Neural progenitor cell (in vitro differentiated cells): Measurements from ENCODE around the gene GNAZ. TPM values are rescaled to one million over a fixed set of nuclear protein-coding genes. Genes with fewer than 3 reads are reported as not detected.
"Not testable (repeated sequence)": the region's sequence is repeated elsewhere in the genome, so short reads cannot be mapped to it uniquely, and the experiment has no call there.

Source experiments
- DNase-seq: peaks from one replicate; pipeline ENCODE4 v3.0.0-alpha.2; 2016; ENCODE audit warnings: low spot score
- H2AFZ ChIP-seq: fragments of 200-600 bp; sonication (generic); replicated peaks from 2 replicates; pipeline ENCODE4 v1.6.1; 2016; ENCODE audit warnings: antibody characterized with exemption
- H3F3A ChIP-seq: fragments of 200-600 bp; sonication (generic); 2 replicates; pipeline ENCODE4 v1.6.1; 2016; ENCODE audit warnings: antibody characterized with exemption, low read depth
- H3K27ac ChIP-seq: fragments of 200-600 bp; sonication (generic); 2 replicates; pipeline ENCODE4 v1.5.1; 2016; ENCODE audit warnings: mild to moderate bottlenecking
- H3K27me3 ChIP-seq: fragments of 200-600 bp; sonication (generic); 2 replicates; pipeline ENCODE4 v1.6.1; 2016; ENCODE audit warnings: mild to moderate bottlenecking, moderate library complexity
- H3K36me3 ChIP-seq: fragments of 200-600 bp; sonication (generic); 2 replicates; pipeline ENCODE4 v1.5.1; 2016
- H3K4me1 ChIP-seq: fragments of 200-600 bp; sonication (generic); 2 replicates; pipeline ENCODE4 v1.6.1; 2016; ENCODE audit warnings: mixed run types
- H3K4me2 ChIP-seq: fragments of 200-600 bp; sonication (generic); 2 replicates; pipeline ENCODE4 v1.6.1; 2016
- H3K4me3 ChIP-seq: fragments of 200-600 bp; sonication (generic); 2 replicates; pipeline ENCODE4 v1.5.1; 2016
- H3K79me2 ChIP-seq: fragments of 200-600 bp; sonication (generic); 2 replicates; pipeline ENCODE4 v1.6.1; 2016; ENCODE audit warnings: low read depth
- H3K9ac ChIP-seq: fragments of 200-600 bp; sonication (generic); 2 replicates; pipeline ENCODE4 v1.6.1; 2016
- H3K9me3 ChIP-seq: fragments of 200-600 bp; sonication (generic); 2 replicates; pipeline ENCODE4 v1.5.1; 2016; ENCODE audit warnings: low read depth
- H4K20me1 ChIP-seq: fragments of 200-600 bp; sonication (generic); 2 replicates; pipeline ENCODE4 v1.6.1; 2016; ENCODE audit warnings: low read depth
- H3K27ac Mint-ChIP-seq: 3 replicates; pipeline ENCODE4 v1.8.0; 2021; ENCODE audit warnings: mixed read lengths
- H3K27me3 Mint-ChIP-seq: 2 replicates; pipeline ENCODE4 v1.8.0; 2022; ENCODE audit warnings: low read depth, mild to moderate bottlenecking, inconsistent platforms, moderate library complexity, mixed read lengths; ENCODE audit not compliant: insufficient read depth
- H3K36me3 Mint-ChIP-seq: 3 replicates; pipeline ENCODE4 v1.8.0; 2021; ENCODE audit warnings: mixed read lengths
- H3K4me1 Mint-ChIP-seq: 3 replicates; pipeline ENCODE4 v1.8.0; 2021; ENCODE audit warnings: mixed read lengths
- H3K4me3 Mint-ChIP-seq: 3 replicates; pipeline ENCODE4 v1.8.0; 2021; ENCODE audit warnings: mild to moderate bottlenecking, moderate library complexity, mixed read lengths
- H3K9me3 Mint-ChIP-seq: 3 replicates; pipeline ENCODE4 v1.8.0; 2020; ENCODE audit warnings: mixed read lengths
- CTCF ChIP-seq: fragments of 200-600 bp; sonication (generic); IDR thresholded peaks from 2 replicates; pipeline ENCODE4 v1.5.1; 2017; ENCODE audit warnings: antibody characterized with exemption, mild to moderate bottlenecking
- EZH2 ChIP-seq: fragments of 200-600 bp; sonication (generic); IDR thresholded peaks from 2 replicates; pipeline ENCODE4 v1.6.1; 2017; ENCODE audit warnings: antibody characterized with exemption, mild to moderate bottlenecking, moderate library complexity
- EZH2phosphoT487 ChIP-seq: fragments of 200-600 bp; sonication (generic); IDR thresholded peaks from 2 replicates; pipeline ENCODE4 v1.6.1; 2017; ENCODE audit warnings: antibody characterized with exemption
- total RNA-seq: library from RNA; depleted of rRNA; stranded (reverse); fragments of >200 nt; gene quantifications from 2 replicates; pipeline ENCODE4 v1.2.3, GENCODE V29; 2015; ENCODE audit warnings: low replicate concordance

GNAZ gene
- total RNA-seq, 1 donor from 2014 or later = 16.5 TPM

GRCh38 chr22:23047265-23047664 is 23.1 kb upstream of the GNAZ start:
- Histone ChIP-seq H3K27me3 (peaks cover 2% of the 10 kb centered on the region), H3K4me3 (no peak overlapping the region), H3K27ac (no peak overlapping the region), H4K20me1 (no peaks in the 10 kb centered on the region), H3K9me3 (no peaks in the 10 kb centered on the region), H3K4me1 (no peaks in the 10 kb centered on the region), H3K36me3 (no peaks in the 10 kb centered on the region), H2AFZ (no peak overlapping the region), H3K9ac (no peak overlapping the region), H3F3A (no peaks in the 10 kb centered on the region), H3K79me2 (no peaks in the 10 kb centered on the region), H3K4me2 (no peak overlapping the region)
- H3K4me1 Mint-ChIP-seq = no peaks in the 10 kb centered on the region
- TF ChIP-seq EZH2phosphoT487 = no peak
- no peak for TF ChIP-seq EZH2
- no peak for TF ChIP-seq CTCF
- no peak for DNase-seq
- H3K4me3 Mint-ChIP-seq = no peak overlapping the region
- no peak overlapping the region for H3K27ac Mint-ChIP-seq
- no peaks in the 10 kb centered on the region for H3K36me3 Mint-ChIP-seq
- peaks cover 4% of the 10 kb centered on the region for H3K27me3 Mint-ChIP-seq
- H3K9me3 Mint-ChIP-seq = peaks cover 31% of the 10 kb centered on the region

- no peak overlapping the region for H3K27ac Mint-ChIP-seq
- no peak for DNase-seq
- TF ChIP-seq EZH2 (no peak), CTCF (no peak), EZH2phosphoT487 (no peak)
- no peaks in the 10 kb centered on the region for H3K79me2 ChIP-seq
- no peak overlapping the region for H3K4me2 ChIP-seq
- no peak overlapping the region for H3K27ac ChIP-seq
- no peaks in the 10 kb centered on the region for H3K4me1 ChIP-seq
- H3K27me3 Mint-ChIP-seq = peaks cover 4% of the 10 kb centered on the region
- H3K4me3 Mint-ChIP-seq = no peak overlapping the region
- peaks cover 31% of the 10 kb centered on the region for H3K9me3 Mint-ChIP-seq
- H2AFZ ChIP-seq = no peak overlapping the region
- peaks cover 3% of the 10 kb centered on the region for H3K27me3 ChIP-seq
- H3F3A ChIP-seq = no peaks in the 10 kb centered on the region
- H3K9me3 ChIP-seq = no peaks in the 10 kb centered on the region
- no peak overlapping the region for H3K9ac ChIP-seq
- no peak overlapping the region for H3K4me3 ChIP-seq
- no peaks in the 10 kb centered on the region for H3K36me3 ChIP-seq
- H4K20me1 ChIP-seq = no peaks in the 10 kb centered on the region
- H3K36me3 Mint-ChIP-seq = no peaks in the 10 kb centered on the region
- H3K4me1 Mint-ChIP-seq = no peaks in the 10 kb centered on the region
Measured at GRCh38 chr22:23047742-23048141, 22.6 kb upstream of the GNAZ start.

- H3K4me1 ChIP-seq, H2AFZ ChIP-seq, H4K20me1 ChIP-seq, H3K27ac ChIP-seq, H3K79me2 ChIP-seq, H3K27me3 ChIP-seq, H3K4me1 Mint-ChIP-seq, H3K4me3 ChIP-seq, H3K4me2 ChIP-seq, H3K27ac Mint-ChIP-seq, H3K27me3 Mint-ChIP-seq, DNase-seq, H3K9ac ChIP-seq, H3F3A ChIP-seq, H3K4me3 Mint-ChIP-seq, H3K9me3 ChIP-seq, H3K36me3 ChIP-seq, H3K36me3 Mint-ChIP-seq: not testable (repeated sequence)
- peaks cover 33% of the 10 kb centered on the region for H3K9me3 Mint-ChIP-seq
Measured at GRCh38 chr22:23050546-23050945, 19.8 kb upstream of the GNAZ start.

- no peaks in the 10 kb centered on the region for H4K20me1 ChIP-seq
- H2AFZ ChIP-seq = no peak overlapping the region
- Mint-ChIP-seq H3K27me3 (peaks cover 7% of the 10 kb centered on the region), H3K4me3 (no peak overlapping the region), H3K27ac (no peak overlapping the region), H3K36me3 (no peaks in the 10 kb centered on the region), H3K4me1 (no peaks in the 10 kb centered on the region), H3K9me3 (peaks cover 30% of the 10 kb centered on the region)
- no peak for TF ChIP-seq EZH2phosphoT487
- no peak for TF ChIP-seq CTCF
- no peak for TF ChIP-seq EZH2
- H3K9me3 ChIP-seq = no peaks in the 10 kb centered on the region
- no peak overlapping the region for H3K27ac ChIP-seq
- no peaks in the 10 kb centered on the region for H3K36me3 ChIP-seq
- no peak overlapping the region for H3K4me2 ChIP-seq
- H3K4me1 ChIP-seq = peaks cover 6% of the 10 kb centered on the region
- no peak overlapping the region for H3K9ac ChIP-seq
- H3K79me2 ChIP-seq = no peaks in the 10 kb centered on the region
- no peak for DNase-seq
- H3F3A ChIP-seq = no peaks in the 10 kb centered on the region
- no peak overlapping the region for H3K4me3 ChIP-seq
- peaks cover 3% of the 10 kb centered on the region for H3K27me3 ChIP-seq
Measured at GRCh38 chr22:23053051-23053707, 17.1 kb upstream of the GNAZ start.
